Mammary epithelial cell (primary cell): ENCODE results near the gene RABGAP1L.

ENCODE experiments used
- EZH2 ChIP-seq: IDR thresholded peaks from 2 replicates; pipeline ENCODE4 v1.6.1; 2012; ENCODE audit warnings: low read length, inconsistent platforms, borderline replicate concordance
- TF ChIP-seq, protein P1 (sequence below), 2 donors: IDR thresholded peaks in 1 of 2; conservative IDR thresholded peaks in 1 of 2; 2 replicates each; pipeline ENCODE4 v1.5.1; 2011 to 2012; ENCODE audit warnings: inconsistent platforms in 2 of 2, low read length in 2 of 2, mild to moderate bottlenecking in 2 of 2, control low read depth in 1 of 2, low read depth in 1 of 2; ENCODE audit not compliant: insufficient read depth in 1 of 2; ENCODE audit errors: extremely low read depth in 1 of 2

- TF ChIP-seq, protein P1, sequence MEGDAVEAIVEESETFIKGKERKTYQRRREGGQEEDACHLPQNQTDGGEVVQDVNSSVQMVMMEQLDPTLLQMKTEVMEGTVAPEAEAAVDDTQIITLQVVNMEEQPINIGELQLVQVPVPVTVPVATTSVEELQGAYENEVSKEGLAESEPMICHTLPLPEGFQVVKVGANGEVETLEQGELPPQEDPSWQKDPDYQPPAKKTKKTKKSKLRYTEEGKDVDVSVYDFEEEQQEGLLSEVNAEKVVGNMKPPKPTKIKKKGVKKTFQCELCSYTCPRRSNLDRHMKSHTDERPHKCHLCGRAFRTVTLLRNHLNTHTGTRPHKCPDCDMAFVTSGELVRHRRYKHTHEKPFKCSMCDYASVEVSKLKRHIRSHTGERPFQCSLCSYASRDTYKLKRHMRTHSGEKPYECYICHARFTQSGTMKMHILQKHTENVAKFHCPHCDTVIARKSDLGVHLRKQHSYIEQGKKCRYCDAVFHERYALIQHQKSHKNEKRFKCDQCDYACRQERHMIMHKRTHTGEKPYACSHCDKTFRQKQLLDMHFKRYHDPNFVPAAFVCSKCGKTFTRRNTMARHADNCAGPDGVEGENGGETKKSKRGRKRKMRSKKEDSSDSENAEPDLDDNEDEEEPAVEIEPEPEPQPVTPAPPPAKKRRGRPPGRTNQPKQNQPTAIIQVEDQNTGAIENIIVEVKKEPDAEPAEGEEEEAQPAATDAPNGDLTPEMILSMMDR (conservative IDR thresholded peaks at IDR 0.05 in 1 of 2, IDR thresholded peaks at IDR 0.05 in 1 of 2; ENCODE audit: extremely low read depth in 1 of 2, insufficient read depth in 1 of 2, low read depth in 1 of 2, low read length in 2 of 2) = no peak
- no peak for TF ChIP-seq EZH2
Measured at GRCh38 chr1:174428033-174428432, 268.7 kb downstream of the RABGAP1L start.
